Measurements from ENCODE around the gene ODAM. TPM values are rescaled to one million over a fixed set of nuclear protein-coding genes. Genes with fewer than 3 reads are reported as not detected.

The ODAM gene, protein sequence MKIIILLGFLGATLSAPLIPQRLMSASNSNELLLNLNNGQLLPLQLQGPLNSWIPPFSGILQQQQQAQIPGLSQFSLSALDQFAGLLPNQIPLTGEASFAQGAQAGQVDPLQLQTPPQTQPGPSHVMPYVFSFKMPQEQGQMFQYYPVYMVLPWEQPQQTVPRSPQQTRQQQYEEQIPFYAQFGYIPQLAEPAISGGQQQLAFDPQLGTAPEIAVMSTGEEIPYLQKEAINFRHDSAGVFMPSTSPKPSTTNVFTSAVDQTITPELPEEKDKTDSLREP
- total RNA-seq (2021): not detected in 2 replicates
- long read RNA-seq: 0 reads

DNA sequence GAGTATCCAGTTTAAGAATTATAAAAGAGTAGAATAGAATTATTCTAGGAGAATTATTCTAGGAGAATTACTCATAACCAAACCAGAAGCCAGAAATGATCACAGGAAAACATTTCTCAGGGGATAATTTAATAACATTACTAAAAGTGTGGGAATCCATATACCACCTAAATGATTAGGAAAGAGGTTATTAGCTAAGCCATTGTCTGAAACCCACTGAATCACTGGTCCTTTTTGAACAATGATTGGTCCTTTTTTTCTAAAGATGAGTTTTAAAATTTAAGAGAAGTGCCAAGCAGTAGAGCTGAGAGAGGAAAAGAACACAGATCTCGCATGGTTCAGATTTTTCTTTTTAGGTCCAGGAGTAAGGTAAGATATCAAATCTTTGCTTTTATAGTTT lies at the start of gene ODAM:
Gene ODAM (plus strand): TSS at position 301 of the 400 bp plus-strand sequence. CDS start 819 bp downstream, outside the sequence.
- H3K4me3 Mint-ChIP-seq: no peak within 1 kb of the TSS
- no peaks in the 10 kb centered on the region for H3K27me3 Mint-ChIP-seq (ENCODE audit: low read depth)
- Histone ChIP-seq H2BK120ac (ENCODE audit: low read depth, low read length, poor library complexity, severe bottlenecking) (no peak within 1 kb of the TSS), H3K18ac (ENCODE audit: insufficient read length, low read depth, low read length) (no peak within 1 kb of the TSS), H2BK5ac (ENCODE audit: insufficient read length, low read length) (no peak within 1 kb of the TSS), H3K14ac (ENCODE audit: insufficient read depth, low read length) (no peak within 1 kb of the TSS), H4K91ac (ENCODE audit: insufficient read length, low read depth, low read length) (no peak within 1 kb of the TSS), H3K79me1 (ENCODE audit: insufficient read depth, low read depth, low read length, poor library complexity, severe bottlenecking) (no peaks in the 10 kb centered on the region), H3K9me3 (ENCODE audit: control insufficient read depth, low read depth, low read length) (no peaks in the 10 kb centered on the region), H3K23me2 (ENCODE audit: insufficient read length, low read depth, low read length, poor library complexity, severe bottlenecking) (no peaks in the 10 kb centered on the region), H3K56ac (ENCODE audit: insufficient read length, low read depth, low read length) (no peak within 1 kb of the TSS), H3K23ac (ENCODE audit: insufficient read length, low read depth, low read length) (no peak within 1 kb of the TSS), H3K4ac (ENCODE audit: low read depth, low read length) (no peak within 1 kb of the TSS), H3K9ac (ENCODE audit: extremely low read depth, insufficient read length, low read length) (no peak within 1 kb of the TSS), H2BK20ac (ENCODE audit: low read depth, low read length, poor library complexity, severe bottlenecking) (no peak within 1 kb of the TSS), H3K27me3 (ENCODE audit: insufficient read depth, low read length) (no peaks in the 10 kb centered on the region), H3K4me1 (ENCODE audit: insufficient read depth, low read length) (no peaks in the 10 kb centered on the region), H2BK15ac (ENCODE audit: low read depth, low read length) (no peak within 1 kb of the TSS), H2BK12ac (ENCODE audit: insufficient read length, low read depth, low read length) (no peak within 1 kb of the TSS), H4K8ac (replicated peaks; ENCODE audit: insufficient read length, low read depth, low read length) (no peak within 1 kb of the TSS), H3K4me2 (ENCODE audit: insufficient read depth, insufficient read length, low read length) (no peak within 1 kb of the TSS), H2AK5ac (ENCODE audit: insufficient read length, low read length) (no peak within 1 kb of the TSS), H4K20me1 (ENCODE audit: control insufficient read depth, insufficient read depth, insufficient read length) (no peaks in the 10 kb centered on the region), H3T11ph (ENCODE audit: low read length) (no peak within 1 kb of the TSS), H4K5ac (ENCODE audit: insufficient read length, low read depth, low read length) (no peak within 1 kb of the TSS), H2AFZ (ENCODE audit: low read length) (no peak within 1 kb of the TSS), H3K79me2 (ENCODE audit: insufficient read depth, low read length) (no peaks in the 10 kb centered on the region), H3K27ac (ENCODE audit: insufficient read length, low read depth, low read length) (no peak within 1 kb of the TSS)
- DNase-seq: no peak
- TF ChIP-seq, protein P1, sequence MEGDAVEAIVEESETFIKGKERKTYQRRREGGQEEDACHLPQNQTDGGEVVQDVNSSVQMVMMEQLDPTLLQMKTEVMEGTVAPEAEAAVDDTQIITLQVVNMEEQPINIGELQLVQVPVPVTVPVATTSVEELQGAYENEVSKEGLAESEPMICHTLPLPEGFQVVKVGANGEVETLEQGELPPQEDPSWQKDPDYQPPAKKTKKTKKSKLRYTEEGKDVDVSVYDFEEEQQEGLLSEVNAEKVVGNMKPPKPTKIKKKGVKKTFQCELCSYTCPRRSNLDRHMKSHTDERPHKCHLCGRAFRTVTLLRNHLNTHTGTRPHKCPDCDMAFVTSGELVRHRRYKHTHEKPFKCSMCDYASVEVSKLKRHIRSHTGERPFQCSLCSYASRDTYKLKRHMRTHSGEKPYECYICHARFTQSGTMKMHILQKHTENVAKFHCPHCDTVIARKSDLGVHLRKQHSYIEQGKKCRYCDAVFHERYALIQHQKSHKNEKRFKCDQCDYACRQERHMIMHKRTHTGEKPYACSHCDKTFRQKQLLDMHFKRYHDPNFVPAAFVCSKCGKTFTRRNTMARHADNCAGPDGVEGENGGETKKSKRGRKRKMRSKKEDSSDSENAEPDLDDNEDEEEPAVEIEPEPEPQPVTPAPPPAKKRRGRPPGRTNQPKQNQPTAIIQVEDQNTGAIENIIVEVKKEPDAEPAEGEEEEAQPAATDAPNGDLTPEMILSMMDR (conservative IDR thresholded peaks at IDR 0.05): no peak
- H3K4me1 Mint-ChIP-seq: peaks cover 7 to 12% of the 10 kb centered on the region in 2 experiments
- H3K27ac Mint-ChIP-seq: no peak within 1 kb of the TSS
- peaks cover 0 to 4% (median 0%) of the 10 kb centered on the region in 3 experiments; a peak in 1 of 7 replicates for H3K36me3 Mint-ChIP-seq (ENCODE audit: insufficient read depth in 1 of 3, low read depth in 3 of 3)
- WGBS (ENCODE audit: extremely low coverage, insufficient read length, low lambda C conversion rate): no CpG with 5 or more reads among the region's 1 CpG
- H3K9me3 Mint-ChIP-seq: no peaks in the 10 kb centered on the region

Measured in H9 (cell line).